GM18502 (cell line): Measurements from ENCODE around the gene ADM5.
"Not testable (repeated sequence)": the region's sequence is repeated elsewhere in the genome, so short reads cannot be mapped to it uniquely, and the experiment has no call there.

Source experiments
- ATAC-seq: cut with Tn5 transposase; IDR thresholded peaks from one replicate; pipeline ENCODE4 v1.9.1; 2021; ENCODE audit warnings: mild to moderate bottlenecking; ENCODE audit not compliant: unreplicated experiment, poor library complexity

The ADM5 gene

DNA sequence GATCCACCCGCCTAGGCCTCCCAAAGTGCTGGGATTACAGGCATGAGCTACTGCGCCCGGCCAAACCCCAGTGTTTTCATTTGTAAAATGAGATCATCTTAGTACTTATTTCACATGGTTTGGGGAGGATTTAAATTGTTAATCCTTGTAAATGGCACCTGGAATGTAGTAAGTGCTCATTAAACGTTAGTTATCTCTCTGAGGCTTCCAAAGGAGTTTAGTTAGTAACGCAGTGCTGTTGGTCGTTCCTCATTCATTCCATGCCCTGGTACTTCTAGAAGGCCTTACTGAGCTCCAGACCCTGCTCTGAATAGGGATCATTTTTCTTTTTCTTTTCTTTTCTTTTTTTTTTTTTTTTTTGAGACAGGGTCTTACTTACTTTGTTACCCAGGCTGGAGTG, 6.7 kb downstream of the ADM5 start:
- no peak for ATAC-seq

DNA sequence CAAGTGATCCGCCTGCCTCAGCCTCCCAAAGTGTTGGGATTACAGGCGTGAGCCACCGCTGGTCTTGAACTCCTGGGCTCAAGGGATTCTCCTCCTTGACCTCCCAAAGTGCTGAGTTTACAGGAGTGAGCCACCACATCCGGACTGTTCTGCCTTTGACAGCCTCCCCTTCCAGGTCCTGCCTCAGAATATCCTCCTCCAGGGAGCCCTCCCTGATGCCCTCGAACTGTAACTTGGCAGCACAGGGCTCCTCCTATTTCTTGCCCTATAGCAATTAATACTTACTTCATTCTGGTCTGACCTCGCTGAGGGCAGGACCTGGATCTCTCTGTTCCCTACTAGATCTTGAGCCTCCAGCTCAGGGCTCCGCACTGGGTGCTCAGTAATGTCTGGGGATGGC, 7.5 kb downstream of the ADM5 start:
- ATAC-seq = no peak

DNA sequence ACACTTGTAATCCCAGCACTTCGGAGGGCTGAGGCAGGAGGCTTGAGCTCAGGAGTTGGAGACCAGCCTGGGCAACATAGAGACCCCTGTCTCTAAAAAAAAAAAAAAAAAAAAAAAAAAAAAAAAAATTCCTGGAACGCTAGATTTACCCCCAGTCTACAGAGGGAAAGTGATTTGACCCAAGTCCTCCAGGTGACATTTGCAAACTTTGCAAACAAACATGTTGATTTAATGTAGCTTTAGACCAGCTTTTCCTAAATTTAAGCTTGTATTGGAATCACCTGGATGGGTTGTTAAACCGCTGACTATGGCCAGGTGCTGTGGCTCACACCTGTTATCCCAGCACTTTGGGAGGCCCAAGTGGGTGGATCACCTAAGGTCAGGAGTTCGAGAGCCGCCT, 10.0 kb downstream of the ADM5 start:
- ATAC-seq = no peak

GRCh38 chr19:49700563-49700962, 11.2 kb downstream of the ADM5 start:
- no peak for ATAC-seq

GRCh38 chr19:49701271-49701786, 11.9 kb downstream of the ADM5 start:
- ATAC-seq = no peak

- ATAC-seq = no peak
Observed at GRCh38 chr19:49704888-49705642, 15.7 kb downstream of the ADM5 start.

- no peak for ATAC-seq
Observed at GRCh38 chr19:49705919-49706318, 16.5 kb downstream of the ADM5 start.

DNA sequence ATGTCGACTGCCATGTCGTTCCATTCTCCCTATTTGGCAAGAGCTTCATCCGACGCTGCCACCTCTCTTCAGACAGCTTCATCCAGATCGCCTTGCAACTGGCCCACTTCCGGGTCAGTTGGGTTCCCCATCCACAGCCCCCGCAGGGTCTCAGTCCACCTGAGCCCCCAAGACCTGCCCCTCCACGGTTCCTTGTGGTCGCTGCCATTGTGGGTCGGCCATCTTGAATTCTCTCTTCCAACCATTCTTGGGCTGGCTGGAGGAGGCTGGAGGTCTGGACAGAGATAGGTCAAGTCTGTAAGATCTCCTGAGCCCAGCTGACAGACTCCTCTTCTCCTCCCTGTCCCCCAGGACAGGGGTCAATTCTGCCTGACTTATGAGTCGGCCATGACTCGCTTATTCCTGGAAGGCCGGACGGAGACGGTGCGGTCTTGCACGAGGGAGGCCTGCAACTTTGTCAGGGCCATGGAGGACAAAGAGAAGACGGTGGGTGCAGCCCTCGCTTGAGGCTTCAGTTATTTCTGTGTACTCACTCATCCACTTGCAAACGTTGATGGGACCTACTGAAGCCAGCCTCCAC, 21.1 kb downstream of the ADM5 start:
- ATAC-seq = no peak

GRCh38 chr19:49712397-49712859, 23.0 kb downstream of the ADM5 start:
- no peak for ATAC-seq

GRCh38 chr19:49713236-49713845, 23.9 kb downstream of the ADM5 start:
- ATAC-seq = no peak

DNA sequence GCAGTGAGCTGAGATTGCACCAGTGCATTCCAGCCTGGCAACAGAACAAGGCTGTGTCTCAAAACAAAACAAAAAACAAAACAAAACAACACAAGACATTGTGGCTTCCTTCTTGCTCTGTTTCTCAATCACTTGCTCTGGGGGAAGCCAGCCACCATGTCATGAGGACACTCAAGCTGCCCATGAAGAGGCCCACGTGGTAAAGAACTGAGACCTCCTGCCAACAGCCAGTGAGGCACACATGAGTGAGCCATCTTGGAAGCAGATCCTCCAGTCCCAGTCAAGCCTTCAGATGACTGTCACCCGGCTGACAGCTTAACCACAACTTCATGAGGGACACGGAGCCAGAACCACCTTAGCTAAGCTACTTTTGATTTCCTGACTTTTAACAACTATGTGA, 26.8 kb downstream of the ADM5 start:
- no peak for ATAC-seq

- ATAC-seq = no peak
Observed at GRCh38 chr19:49718511-49718910, 29.1 kb downstream of the ADM5 start.

- no peak for ATAC-seq
Observed at GRCh38 chr19:49718991-49719390, 29.6 kb downstream of the ADM5 start.

- not testable (repeated sequence) for ATAC-seq
Observed at GRCh38 chr19:49719420-49719819, 30.0 kb downstream of the ADM5 start.

GRCh38 chr19:49727217-49728030, 38.0 kb downstream of the ADM5 start:
- ATAC-seq = no peak

DNA sequence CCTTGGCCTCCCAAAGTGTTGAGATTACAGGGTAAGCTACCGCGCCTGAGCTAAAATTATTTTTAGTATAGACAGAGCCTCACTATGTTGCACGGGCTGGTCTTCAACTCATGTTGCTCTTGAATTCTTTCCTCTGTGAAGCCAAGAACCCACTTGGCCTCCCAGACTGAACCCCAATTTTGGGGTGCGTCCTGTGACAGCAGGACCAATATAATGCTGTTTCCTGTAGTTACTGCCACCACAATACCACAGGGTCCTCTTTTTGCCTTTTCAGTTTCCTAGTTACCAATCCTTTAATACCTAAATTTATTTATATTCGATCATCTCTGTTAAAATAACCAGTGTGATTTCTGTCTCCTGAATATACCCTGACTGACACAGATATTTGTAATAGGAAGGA, 40.8 kb downstream of the ADM5 start:
- ATAC-seq = no peak

- ATAC-seq = no peak
Observed at GRCh38 chr19:49738268-49738667, 48.9 kb downstream of the ADM5 start.

DNA sequence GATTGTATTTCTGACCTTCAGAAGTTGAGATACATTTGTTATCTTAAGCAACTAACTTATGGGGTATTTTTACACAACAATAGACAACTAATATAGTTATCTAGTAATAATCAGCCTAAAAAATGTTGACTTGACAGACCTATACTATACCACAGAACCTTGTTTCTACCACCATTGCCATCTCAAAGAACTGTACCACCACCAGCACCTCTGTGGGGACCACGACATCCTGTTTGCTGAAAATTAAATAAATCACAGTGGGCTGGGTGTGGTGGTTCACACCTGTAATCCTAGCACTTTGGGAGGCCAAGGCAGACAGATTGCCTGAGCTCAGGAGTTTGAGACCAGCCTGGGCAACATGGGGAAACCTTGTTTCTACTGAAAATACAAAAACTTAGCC, 49.7 kb downstream of the ADM5 start:
- no peak for ATAC-seq

GRCh38 chr19:49739933-49740332, 50.5 kb downstream of the ADM5 start:
- no peak for ATAC-seq
